ENCODE measurements around the gene GPHN.

GPHN gene

DNA sequence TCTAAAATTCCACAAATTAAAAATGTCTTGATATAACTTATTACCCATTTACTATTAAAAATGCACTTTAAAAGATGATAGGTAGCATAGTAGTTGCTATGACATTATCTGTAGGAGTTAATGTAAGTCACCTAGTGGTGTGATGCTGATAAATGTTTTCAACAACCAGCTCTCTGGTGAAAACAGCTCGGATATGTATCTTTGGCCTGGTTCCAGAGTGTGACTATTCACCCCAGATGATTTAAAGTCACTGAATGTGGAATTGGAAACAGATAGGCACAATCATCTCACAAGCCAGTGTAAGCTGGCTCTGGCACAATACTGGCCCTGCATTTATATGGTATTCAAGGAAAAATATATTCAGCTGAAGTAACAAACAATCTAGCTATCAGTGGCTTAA is 31.0 kb upstream of the GPHN start:
- DNase-seq (ENCODE audit: low read depth) = peak; percentile 17
- H3K4me3 ChIP-seq (ENCODE audit: low read length) = no peak overlapping the region
- TF ChIP-seq, protein P1, sequence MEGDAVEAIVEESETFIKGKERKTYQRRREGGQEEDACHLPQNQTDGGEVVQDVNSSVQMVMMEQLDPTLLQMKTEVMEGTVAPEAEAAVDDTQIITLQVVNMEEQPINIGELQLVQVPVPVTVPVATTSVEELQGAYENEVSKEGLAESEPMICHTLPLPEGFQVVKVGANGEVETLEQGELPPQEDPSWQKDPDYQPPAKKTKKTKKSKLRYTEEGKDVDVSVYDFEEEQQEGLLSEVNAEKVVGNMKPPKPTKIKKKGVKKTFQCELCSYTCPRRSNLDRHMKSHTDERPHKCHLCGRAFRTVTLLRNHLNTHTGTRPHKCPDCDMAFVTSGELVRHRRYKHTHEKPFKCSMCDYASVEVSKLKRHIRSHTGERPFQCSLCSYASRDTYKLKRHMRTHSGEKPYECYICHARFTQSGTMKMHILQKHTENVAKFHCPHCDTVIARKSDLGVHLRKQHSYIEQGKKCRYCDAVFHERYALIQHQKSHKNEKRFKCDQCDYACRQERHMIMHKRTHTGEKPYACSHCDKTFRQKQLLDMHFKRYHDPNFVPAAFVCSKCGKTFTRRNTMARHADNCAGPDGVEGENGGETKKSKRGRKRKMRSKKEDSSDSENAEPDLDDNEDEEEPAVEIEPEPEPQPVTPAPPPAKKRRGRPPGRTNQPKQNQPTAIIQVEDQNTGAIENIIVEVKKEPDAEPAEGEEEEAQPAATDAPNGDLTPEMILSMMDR (conservative IDR thresholded peaks at IDR 0.05; ENCODE audit: low read depth, low read length) = no peak

DNA sequence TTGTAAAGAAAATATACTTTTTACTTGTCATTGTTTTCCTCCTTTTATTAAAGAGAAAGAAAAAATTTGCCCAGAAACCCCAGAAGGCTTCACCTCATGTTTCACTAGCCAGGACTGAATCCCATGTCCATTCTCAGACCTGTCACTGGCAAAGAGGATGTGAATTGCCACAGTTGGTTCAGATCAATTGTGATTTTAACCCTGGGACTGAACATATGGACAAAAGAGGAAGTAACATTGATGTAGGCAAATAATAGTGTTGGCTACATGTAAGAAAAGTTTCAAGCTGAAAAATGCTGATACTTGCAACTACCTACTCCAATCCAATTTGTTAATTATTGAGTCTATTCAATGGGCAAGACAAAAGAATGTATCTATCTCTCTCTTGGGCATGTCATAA is 30.4 kb upstream of the GPHN start:
- H3K4me3 ChIP-seq (ENCODE audit: low read length) = no peak overlapping the region
- TF ChIP-seq, protein P1 (conservative IDR thresholded peaks at IDR 0.05; ENCODE audit: low read depth, low read length) = no peak
- no peak for DNase-seq (ENCODE audit: low read depth)

DNA sequence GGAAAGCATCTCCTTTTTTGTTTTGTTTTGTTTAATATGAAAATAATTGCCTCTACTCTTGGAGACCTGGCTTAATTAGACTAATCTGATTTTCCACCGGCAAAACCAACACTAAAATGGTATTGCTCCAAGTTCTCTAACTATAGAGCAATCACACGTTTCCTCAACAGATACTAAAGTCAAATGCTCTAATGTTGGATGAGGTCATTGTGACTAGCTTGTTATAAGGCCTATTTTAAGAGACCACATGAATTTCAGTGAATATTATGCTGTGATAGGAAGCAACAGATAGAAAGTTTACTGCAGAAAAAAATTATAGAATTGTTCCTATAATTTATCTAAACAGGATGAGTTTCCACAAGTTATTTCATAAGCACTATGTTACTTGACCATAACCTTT is 25.1 kb upstream of the GPHN start:
- no peak for DNase-seq (ENCODE audit: low read depth)
- TF ChIP-seq, protein P1 (conservative IDR thresholded peaks at IDR 0.05; ENCODE audit: low read depth, low read length) = no peak
- H3K4me3 ChIP-seq (ENCODE audit: low read length) = no peak overlapping the region

DNA sequence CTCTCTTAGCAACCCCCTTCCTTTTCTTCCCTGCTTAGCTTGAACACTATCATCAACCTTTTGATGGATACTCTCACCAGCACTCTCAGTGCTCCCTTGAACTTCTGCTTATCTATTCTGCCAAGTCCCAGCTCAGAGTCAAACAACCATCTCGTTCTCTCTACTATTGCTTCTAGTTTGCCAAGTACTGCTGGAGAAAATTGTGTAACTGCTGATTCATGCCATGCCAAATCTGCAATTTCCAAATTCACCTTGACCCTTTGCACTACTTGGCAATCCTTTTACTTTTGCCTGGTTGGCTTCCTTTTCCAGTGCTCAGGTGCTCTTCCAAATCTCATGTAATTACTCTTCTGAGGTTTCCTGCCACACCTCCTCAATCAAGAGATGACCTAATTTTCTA is 24.6 kb upstream of the GPHN start:
- H3K4me3 ChIP-seq (ENCODE audit: low read length) = no peak overlapping the region
- TF ChIP-seq, protein P1 (conservative IDR thresholded peaks at IDR 0.05; ENCODE audit: low read depth, low read length) = no peak
- DNase-seq (ENCODE audit: low read depth) = no peak

DNA sequence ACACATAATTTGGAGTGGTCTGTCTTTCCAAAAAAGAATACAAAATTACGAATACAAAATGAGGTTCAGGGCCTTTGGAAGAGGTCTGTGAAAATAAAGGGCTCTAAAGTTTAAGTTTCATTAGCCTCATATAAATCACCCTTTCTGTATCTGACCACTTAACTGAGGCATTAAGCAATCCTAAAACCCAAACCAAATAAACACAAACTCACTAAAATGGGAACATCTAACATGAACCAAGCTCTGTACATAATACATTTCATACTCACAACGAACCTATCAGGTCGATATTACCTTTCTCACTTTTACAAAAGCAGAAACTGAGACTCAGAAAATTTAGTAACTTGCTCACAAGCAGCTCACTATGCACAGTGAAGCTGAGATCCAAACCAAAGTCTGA is 22.9 kb upstream of the GPHN start:
- H3K4me3 ChIP-seq (ENCODE audit: low read length) = no peak overlapping the region
- TF ChIP-seq, protein P1 (conservative IDR thresholded peaks at IDR 0.05; ENCODE audit: low read depth, low read length) = no peak
- no peak for DNase-seq (ENCODE audit: low read depth)

DNA sequence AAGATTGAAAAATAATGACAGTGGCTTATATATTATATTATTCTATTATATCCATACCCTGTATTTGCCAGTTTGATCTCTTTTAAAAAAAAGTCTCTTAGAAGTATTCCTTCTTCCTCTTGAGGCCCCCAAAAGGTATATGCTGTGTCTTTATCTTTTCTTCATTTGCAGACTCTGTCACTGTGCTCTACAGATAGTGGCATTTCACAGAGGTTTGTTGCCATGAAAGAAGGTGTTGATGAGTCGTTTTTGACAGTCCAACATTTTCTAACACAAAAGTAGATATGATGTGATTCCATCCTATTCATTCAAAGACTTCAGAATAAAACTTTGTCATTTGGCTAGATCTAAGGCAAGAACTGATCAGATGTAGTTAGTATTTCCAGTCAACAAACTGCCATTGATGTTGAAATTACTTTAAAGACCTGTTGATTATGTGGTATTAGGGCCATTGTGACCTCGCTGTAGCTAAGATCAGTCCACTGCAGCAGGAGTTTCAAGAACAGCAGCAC is 22.0 kb upstream of the GPHN start, which contains the start of gene CCDC196:
Gene CCDC196 (plus strand): TSS at position 462 of the 512 bp plus-strand sequence. CDS start 132 bp downstream, outside the sequence.
- no peak within 1 kb of the TSS for H3K4me3 ChIP-seq (ENCODE audit: low read length)
- TF ChIP-seq, protein P1 (conservative IDR thresholded peaks at IDR 0.05; ENCODE audit: low read depth, low read length) = no peak
- no peak for DNase-seq (ENCODE audit: low read depth)

DNA sequence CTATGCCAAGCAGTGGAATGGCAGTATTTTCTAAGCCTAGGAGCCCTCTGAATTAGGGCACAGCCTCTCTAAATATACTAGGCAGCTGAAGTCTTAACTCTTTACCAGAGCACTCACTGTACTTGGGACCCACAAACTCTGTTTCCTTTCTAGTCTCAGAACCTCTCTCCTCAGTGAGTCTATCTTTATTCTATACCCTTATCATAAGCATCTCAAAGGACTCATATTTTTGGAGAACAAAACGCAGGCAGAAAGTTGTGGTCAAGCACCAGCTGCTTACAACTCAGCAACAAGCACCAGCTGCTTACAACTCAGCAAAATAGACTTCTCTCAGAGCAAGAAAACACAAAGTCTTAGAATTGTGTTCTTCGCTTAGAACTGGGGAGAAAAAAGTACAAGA is 20.8 kb upstream of the GPHN start:
- DNase-seq (ENCODE audit: low read depth) = no peak
- no peak overlapping the region for H3K4me3 ChIP-seq (ENCODE audit: low read length)
- TF ChIP-seq, protein P1 (conservative IDR thresholded peaks at IDR 0.05; ENCODE audit: low read depth, low read length) = no peak

Measured in retinal pigment epithelial cell (primary cell).